HT1080 (cell line): ENCODE data around the gene ARHGAP6. TPM values are rescaled to one million over a fixed set of nuclear protein-coding genes. Genes with fewer than 3 reads are reported as not detected.
"Not testable (repeated sequence)": the region's sequence is repeated elsewhere in the genome, so short reads cannot be mapped to it uniquely, and the experiment has no call there.

Experiments used
- DNase-seq: peaks from one replicate; pipeline ENCODE4 v3.0.0-alpha.2; 2015; ENCODE audit warnings: low read depth
- total RNA-seq: library from RNA; depleted of rRNA; stranded (reverse); fragments of >200 nt; shearing (Covaris generic); gene quantifications from 2 replicates; pipeline ENCODE4 v1.2.3, GENCODE V29; 2014

Gene ARHGAP6
- total RNA-seq, 1 experiment from 2014 or later: 0.43 TPM

DNA sequence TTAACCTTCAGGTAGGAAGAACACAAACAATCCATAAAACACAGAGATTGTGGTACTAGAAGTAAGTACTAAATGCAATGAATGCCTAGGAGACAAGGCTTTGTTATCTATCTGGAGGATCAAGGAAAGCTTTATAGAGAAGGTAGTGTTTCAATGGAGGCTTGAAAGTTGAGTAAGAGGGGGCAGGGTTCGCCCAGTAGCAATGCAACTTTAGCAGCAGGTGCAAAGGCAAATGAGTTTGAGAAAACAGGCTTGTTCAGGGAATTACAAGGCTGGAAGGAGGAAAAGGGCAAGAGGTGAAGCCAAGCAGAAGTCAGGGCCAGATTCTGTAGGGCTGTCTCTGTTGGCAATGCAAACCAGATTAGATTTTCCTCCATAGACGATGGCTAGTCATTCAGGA is 408.0 kb downstream of the ARHGAP6 start:
- no peak for DNase-seq

DNA sequence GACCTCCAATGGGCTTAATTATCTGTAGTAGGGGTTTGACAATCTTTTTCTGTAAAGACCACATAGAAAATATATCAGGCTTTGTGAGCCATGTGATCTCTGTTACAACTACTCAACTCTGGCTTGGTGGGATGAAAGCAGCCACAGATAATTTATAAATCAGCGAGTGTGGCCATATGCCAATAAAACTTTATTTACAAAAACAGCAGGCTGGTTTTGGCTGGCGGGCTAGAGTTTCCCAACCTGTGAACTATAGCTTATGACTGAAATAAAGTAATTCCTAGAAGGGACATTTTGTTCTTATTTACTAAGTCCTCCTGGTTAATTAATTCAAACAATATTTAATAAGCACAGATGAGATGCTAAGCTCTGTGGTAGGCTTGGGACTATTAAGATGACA is 408.4 kb downstream of the ARHGAP6 start:
- no peak for DNase-seq

DNA sequence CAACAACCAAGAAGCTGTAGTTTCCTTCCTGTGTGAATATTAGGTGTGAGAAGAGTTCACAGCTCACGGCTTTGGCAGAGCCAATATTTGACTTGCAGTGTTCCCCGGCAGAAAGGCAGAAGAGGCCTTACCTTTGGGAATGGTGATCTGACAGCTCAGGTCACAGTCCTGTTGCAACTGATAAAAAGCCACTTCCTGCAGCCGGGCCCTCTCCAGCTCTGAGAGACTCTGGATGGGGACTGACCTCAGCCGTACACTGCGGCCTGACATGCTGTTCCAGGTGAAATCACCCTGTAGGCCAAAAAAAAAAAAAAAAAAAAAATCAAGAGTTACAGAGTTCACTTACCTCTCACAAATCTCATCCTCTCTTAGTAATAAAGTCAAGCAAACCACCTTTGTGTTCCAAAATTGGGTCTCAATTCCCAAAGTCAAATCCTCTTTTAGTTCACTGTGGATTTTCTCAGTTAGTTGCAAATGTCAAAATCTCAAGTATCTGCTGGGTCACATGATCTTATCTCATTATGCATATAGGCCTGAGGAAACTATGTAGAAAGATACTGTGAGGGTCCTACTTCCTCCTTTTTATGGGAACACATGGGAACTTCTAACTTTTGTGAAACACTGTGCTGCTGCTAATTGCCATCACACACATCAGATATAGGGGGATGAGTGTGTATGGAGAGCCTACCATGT is 411.2 kb downstream of the ARHGAP6 start:
- no peak for DNase-seq

DNA sequence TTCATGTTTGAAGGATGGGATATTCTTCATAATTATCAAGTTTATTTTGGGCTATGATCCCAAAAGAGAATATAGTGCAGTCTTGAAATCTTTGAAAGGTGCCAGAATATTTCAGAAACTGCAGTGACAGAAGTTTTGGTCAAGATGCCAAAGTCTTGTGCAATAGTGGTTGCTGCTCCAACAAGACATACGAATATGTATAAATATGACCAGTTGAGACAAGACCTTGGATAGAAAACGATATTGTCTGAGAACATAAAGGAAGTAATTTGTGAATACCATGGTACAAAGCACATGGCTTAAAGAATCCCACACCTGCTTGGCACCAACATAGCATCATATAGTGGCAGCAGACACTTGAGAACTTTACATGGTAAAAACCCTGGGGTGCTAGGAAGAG is 421.1 kb downstream of the ARHGAP6 start:
- no peak for DNase-seq

DNA sequence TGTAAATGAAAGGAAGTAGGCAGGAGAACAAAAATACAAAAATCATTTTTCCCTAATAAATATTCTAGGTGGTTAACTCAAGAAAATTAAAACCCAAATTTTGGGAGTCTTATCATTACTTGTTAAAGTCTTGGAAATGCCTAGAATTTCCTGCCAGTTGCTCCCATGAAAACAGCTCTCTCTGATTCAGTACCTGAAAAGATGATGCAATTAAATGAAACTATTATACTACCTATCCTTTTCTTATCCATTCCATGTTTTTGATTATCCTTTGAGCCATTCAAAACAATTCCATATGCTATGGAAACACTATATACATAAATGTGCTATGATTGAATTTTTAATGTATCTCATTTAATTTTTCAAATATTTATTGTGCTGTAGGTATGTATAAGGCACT is 423.0 kb downstream of the ARHGAP6 start:
- no peak for DNase-seq

DNA sequence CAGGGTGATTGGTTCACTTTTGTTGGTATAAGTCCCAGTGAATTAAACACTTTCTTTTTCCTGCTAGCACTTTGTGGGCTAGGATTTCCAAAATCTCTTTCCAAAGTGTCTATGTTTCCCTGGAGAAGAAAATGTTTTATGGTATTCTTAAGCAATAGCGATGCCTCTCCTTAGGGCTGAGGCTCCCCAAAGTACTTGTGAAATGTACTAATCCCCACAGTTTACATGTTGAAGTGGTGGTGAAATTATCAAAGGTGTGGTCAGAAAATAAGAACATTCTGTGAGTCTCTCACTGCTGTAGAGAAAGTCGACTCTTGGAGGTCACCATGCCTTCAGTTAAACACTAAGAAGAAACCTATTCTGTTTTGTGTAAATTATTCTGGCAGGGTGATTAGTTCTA is 424.0 kb downstream of the ARHGAP6 start:
- DNase-seq: no peak

DNA sequence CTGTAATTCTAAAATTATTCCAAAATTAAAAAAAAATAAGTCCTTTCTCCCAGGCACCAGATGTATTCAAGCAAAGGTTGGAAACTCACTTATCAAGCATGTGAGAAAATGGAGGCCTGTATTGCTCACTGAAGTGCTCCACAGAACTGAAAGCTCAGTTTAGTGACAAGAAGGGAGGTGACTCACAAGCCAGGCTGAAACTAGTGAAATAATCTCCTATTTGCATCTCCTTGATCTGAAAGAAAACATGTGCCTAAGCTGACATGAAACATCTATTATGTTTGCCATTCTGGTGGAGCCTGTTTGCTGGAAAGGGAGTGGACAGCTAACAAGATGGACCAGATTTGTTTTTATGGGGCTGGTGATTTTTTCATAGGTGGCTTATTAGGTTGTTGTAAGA is 426.5 kb downstream of the ARHGAP6 start:
- DNase-seq: peak; percentile 15

DNA sequence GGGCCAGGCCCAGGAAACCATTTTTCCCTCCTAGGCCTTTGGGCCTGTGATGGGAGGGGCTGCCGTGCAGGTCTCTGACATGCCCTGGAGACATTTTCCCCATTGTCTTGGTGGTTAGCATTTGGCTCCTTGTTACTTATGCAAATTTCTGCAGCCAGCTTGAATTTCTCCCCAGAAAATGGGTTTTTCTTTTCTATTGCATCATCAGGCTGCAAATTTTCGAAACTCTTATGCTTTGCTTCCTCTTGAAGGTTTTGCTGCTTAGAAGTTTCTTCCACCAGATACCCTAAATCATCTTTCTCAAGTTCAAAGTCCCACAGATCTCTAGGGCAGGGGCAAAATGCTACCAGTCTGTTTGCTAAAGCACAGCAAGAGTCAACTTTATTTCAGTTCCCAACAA is 430.3 kb downstream of the ARHGAP6 start:
- not testable (repeated sequence) for DNase-seq

DNA sequence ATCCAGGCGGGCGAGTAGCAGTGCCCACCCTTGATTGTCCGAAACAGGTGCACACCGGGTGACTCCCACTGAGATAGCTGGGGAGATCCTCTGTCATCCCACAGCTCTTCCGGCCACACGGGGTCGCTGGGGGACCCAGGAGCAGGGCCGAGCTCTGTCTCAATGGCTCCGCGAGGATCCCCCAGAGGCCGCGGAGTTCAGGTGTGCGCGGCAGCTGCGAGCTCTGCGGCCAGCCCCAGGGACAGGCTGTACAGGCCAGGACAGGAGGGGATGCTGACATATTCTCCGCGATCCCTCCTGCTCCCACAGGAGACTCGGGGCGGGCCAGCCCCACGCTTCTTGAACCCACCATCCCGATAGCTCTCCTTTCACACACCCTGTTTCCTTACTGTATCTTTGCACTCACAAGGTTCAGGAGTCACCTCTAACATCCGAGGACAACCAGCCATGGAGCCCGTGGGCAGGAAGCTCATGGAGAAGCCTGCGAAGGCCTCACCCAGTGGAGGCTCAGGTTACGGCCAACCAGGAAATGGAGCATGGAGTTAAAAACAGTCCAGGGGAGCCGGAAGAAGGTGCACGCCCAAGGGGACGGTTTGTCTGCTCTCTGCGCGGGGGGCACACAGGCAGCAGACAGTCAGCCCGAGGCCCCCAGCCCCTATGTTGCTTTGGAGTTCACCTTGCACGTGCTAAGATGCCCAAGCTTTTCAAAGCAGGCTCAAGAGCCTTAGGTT is 450.4 kb downstream of the ARHGAP6 start:
- DNase-seq: no peak

DNA sequence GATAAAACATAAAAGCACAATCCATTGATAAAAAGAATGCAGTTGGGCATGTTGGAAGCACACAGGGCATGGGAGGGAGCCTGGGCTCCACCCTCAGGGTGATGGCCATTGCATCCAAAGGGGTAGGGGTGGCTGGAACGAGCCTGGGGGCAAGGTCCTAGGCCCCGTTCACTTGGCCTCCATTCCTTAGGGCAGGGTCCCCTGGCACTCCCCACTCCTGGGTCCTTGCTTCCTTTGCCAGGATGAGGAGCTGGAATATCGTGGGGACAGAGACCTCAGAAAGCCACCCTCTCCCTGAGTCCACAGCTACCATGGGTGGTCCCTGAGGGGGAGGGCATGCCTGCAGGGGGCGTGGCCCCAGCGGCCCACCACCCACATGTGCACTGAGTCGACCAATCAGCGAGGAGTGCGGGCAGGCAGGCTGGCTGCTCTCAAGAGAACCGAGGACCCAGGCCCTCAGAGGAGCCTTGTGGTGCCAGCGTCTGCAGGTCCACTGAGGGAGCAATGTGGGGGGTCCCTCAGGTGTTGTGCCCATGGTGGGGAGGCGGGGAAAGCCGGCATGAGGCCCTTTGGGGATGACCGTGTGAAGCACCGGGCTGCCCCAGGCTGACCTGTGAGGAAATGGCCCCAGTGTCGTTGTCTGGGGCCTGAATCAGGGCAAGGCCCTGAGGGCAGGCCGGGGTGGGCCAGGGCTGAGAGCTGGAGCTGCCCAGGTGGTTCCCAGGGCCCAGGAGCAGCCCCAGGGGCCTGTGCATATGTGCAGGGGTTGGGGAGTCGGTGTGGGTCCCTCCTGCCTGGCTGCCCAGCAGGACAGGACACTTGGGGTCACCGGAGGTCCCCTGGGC is 451.2 kb downstream of the ARHGAP6 start:
- DNase-seq: no peak

DNA sequence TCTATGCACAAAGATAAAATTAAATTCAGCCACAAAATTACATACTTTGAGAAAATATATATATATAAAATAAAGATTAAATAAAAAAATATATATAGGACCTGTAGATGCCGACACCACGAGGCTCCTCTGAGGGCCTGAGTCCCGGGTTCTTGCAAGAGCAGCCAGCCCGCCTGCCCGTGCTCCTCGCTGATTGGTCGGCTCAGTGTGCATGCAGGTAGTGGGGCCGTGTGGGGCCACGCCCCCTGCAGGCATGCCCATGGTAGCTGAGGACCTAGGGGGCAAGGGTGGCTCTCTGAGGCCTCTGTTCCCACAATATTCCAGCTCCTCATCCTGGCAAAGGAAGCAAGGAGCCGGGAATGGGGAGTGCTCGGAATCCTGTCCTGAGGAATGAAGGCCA is 453.0 kb downstream of the ARHGAP6 start:
- no peak for DNase-seq

DNA sequence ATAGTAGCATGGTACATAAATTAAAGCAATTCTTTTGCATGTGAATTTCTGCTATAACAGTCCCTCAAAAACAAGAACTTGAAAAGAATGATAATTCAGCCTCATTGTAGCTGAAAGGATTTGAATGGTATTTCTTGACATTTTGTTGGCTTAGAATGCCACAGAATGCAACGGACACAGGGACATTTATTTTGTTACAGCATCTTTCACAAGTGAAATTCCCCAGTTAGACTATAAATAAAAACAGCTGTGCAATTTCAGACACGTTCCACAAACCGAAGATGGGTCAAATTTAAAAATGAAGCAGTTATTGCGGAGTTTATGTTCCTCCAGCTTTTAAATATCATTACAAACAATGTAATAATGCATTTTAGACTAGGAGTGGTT is 455.3 kb downstream of the ARHGAP6 start:
- no peak for DNase-seq

DNA sequence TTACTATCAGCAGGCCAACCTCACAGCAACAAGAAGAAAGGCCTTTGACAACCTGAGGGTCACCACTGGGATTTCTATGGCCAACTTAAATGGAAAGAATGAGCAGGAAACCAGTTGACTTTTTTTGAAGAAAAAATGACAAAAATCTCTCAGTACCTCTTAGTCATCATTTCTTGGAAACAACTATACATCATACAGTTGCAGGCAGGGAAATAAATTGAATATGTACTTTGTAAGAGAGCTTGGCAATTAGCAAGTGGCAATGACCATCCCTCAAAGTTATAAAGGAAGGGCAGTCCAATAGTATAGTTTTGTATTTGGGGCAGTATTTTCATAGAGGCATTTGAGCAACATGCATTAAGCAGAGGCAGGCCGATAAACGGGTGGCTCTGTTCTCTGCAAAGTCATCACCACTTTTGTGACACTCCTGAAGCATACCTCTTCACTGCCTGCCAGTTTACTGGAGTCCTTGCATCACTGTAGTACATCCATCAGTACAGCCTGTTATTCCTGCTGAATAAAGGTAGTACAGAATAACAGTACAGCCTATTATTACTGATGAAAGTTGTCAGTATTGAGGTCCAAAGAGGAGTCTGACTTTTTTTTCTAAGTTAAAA is 455.8 kb downstream of the ARHGAP6 start:
- DNase-seq: no peak

DNA sequence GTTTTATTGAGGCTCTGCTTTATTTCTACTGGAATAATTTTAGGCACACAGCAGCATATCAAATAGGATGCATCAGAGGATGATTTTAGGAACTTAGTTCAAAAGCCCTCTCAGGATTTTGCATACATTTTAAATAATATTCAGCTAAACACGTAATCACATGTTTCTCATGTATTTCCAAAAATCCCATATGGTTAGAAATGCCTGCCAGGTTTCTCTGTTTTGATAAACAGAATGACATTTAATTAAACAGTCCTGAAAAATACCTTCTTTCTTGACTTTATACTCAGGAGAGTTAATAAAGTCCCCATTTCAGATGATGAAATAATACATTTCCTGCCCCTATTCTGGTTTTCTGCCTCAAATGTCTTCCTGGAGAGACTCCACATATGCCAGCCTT is 459.0 kb downstream of the ARHGAP6 start:
- DNase-seq: no peak

DNA sequence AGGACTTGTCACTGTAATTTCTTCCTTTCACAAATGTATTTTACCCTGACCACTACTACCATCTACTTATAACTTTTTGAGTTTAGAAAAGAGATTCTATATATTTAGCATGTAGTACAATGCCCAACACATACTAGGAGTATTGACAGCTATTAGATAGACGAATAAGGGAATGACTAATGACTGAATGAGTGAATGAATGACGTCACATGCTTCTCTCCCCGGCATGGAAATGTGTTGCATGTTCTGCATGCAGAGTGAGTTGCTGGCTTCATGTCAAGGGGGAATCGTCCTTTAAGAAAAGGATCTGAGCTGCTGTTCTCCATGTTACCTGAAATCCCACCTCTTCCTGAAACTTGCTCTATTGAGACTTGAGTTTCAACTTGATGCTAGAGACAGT is 459.9 kb downstream of the ARHGAP6 start:
- no peak for DNase-seq

DNA sequence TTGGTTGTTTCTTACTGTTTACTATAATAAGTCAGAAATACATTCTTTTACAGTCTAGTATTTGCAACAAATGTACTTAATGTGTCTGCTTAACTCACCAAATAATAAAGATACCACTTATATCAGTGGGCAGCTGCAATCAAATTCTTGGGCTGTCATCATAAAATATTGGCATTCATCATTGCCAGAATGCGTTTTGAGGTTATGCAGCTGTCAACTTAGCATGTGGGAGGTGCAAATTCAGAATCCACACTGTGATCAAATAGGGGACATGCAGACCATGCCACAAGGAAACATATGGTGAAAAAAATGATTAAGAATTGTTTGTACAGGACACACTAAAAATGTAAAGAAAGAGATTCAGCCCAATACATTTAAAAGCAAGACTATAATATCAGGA is 468.0 kb downstream of the ARHGAP6 start:
- no peak for DNase-seq

DNA sequence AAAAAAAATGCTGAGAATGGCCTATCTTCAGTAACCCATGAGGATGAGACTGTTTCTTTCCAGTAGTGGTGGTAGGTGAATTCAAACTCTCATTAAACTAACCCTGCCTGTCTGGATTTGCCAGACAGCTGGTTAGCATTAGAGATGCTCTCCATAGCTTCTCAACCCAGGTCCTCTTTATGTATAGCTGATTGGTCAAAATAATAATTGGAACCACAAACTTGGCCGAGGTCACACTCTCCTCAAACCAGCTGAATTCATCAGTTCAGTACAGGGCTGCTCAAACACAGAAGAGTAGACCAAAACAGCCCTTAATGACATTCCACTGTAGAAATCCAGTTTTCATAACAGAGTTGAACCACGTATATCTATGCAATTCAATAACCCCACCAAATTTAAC is 469.2 kb downstream of the ARHGAP6 start:
- no peak for DNase-seq

DNA sequence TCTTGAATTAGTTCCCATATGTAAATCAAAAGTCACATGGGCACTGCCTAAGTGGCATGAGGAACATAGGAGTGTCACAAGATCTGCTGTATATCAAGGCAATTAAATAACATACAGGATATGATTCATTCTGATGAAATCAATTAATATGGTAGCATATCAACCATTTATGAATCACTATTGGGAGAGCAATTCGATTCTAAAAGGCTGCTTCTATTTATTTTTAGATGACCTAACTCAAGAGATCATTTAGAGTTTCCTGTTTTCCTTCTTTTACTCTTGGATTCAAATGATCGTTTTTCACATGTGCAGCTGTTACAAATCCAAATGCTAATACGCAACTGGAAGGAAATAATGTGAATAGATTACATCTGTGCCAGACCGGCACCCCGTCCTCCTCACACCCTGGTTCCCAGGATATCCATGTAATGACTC is 472.7 kb downstream of the ARHGAP6 start:
- no peak for DNase-seq

DNA sequence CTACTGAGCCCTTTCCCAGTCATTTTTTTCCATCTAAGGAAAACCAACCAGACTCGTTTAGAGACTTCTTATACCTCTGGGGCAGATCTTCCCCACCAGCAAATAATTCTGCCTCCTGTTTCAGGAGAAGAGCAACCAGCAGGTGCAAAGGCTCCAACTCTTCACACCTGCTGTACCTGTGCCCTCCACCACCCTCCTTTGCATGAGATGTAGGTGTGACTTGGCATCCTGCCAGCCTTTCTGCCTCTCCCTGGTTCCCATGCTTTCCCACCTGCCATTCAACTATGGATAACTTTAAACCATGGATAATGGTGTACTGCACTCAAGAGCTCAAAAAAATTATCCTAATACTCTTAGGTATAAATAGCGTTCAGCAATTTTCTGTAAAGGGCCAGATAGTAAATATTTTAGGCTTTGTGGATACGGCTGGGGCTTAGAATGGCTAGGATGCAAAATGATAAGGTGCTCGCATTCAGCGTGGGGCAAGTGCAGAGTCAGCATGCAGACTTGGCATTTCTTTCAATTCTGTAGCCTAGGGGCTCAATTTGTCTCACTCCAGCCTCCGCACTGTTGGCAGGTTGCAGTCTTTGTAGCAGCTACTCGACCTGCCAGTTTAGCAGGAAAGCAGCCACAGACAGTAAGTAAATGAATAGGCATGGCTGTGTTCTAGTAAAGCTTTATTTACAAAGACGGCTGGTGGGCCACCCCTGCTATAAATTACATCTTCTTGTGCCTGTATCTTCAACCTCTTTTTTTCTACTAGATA is 474.8 kb downstream of the ARHGAP6 start:
- no peak for DNase-seq

DNA sequence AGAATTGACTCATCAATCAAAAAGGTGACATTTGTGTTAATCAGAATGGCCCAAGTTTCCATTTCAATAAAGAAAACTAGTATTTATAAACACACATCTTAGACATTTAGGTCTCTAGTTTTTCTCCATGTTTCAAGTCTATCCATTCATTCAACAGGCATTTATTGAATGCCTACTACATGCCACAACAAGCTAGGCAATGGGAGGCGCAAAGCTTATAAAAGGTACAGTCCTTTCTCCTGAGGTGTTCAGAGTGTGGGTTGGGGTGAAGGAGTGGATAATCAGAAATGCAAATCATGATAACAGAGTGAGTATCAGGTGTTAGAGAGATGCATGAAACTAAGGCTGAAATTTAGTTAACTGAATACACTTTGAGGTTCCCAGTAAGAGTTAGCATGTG is 476.6 kb downstream of the ARHGAP6 start:
- DNase-seq: no peak

DNA sequence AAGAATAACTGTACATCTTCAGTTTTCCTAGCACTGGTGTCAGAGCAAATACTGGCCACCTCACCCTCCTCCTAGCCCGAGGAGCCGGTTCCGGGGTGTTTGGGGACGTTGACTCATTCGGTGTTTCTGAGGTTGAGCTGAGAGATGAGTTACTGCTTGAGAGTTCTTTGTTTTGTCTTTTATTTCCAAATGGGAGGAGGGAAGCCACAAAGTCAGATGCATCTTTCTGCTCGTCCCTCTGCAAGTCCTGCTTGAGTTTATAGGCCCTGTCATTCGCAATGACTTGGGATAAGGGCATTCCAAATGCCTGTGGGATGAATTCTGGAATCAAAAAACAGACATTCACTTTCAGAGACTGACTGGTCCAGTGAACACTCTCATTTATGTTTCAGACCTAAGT is 477.1 kb downstream of the ARHGAP6 start:
- DNase-seq: peak; percentile 38
